Measurements from ENCODE around the gene AIG1.

- no peak for TF ChIP-seq CTCF (IDR thresholded peaks at IDR 0.05; ENCODE audit: poor library complexity)
- no peak for TF ChIP-seq EZH2 (IDR thresholded peaks at IDR 0.05; ENCODE audit: borderline replicate concordance)
- TF ChIP-seq EZH2phosphoT487 (IDR thresholded peaks at IDR 0.05; ENCODE audit: low read depth, severe bottlenecking, unreplicated experiment) = no peak
These were observed 18.6 kb downstream of the AIG1 start for GRCh38 chr6:143079325-143079640.

Data from hepatocyte (in vitro differentiated cells).